GM12872 (cell line): ENCODE measurements around the gene AAK1.

Experiments used
- TF ChIP-seq, protein P1 (sequence below): IDR thresholded peaks from 3 replicates; pipeline ENCODE4 v1.5.1; 2011; ENCODE audit warnings: low read depth, mild to moderate bottlenecking, low read length, moderate library complexity; ENCODE audit not compliant: insufficient read depth

Gene AAK1

DNA sequence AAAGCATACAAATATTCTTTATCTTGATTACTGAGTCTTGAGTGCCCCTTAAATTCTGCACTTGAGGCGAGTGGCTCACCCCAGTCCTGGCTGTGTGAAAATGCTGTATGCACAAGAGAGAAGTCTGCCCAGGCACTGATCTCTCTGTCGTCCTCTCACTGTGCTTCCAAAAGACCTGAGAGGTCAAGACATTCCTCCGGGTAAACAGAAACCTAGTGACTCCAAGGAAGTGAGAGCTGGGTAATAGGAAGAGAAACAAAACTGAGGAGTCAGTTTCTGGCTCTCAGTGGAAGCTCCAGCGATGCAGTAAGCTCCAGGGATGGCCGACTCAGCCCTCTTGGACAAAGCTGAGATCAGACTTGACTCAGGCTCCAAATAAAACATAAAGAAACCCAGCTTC is 70.9 kb downstream of the AAK1 start:
- TF ChIP-seq, protein P1, sequence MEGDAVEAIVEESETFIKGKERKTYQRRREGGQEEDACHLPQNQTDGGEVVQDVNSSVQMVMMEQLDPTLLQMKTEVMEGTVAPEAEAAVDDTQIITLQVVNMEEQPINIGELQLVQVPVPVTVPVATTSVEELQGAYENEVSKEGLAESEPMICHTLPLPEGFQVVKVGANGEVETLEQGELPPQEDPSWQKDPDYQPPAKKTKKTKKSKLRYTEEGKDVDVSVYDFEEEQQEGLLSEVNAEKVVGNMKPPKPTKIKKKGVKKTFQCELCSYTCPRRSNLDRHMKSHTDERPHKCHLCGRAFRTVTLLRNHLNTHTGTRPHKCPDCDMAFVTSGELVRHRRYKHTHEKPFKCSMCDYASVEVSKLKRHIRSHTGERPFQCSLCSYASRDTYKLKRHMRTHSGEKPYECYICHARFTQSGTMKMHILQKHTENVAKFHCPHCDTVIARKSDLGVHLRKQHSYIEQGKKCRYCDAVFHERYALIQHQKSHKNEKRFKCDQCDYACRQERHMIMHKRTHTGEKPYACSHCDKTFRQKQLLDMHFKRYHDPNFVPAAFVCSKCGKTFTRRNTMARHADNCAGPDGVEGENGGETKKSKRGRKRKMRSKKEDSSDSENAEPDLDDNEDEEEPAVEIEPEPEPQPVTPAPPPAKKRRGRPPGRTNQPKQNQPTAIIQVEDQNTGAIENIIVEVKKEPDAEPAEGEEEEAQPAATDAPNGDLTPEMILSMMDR: no peak

DNA sequence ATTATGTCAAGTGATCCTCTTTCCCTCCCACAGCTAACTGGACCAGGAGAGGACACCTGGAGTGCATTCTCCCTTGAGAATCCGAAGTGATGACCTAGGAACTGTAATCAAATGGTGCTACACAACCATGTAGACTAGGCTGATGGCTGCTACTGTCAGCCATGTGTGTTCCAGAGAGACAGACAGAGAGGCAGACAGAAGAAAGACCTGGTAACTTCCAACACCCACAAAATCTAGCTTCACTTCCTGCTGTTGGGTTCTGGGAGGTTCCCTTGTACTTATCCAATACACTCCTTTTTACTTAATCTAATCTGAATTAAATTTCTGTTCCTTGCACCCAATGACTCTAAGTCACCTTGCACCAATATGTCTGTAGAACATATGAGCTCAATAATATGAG is 72.3 kb downstream of the AAK1 start:
- TF ChIP-seq, protein P1: no peak

DNA sequence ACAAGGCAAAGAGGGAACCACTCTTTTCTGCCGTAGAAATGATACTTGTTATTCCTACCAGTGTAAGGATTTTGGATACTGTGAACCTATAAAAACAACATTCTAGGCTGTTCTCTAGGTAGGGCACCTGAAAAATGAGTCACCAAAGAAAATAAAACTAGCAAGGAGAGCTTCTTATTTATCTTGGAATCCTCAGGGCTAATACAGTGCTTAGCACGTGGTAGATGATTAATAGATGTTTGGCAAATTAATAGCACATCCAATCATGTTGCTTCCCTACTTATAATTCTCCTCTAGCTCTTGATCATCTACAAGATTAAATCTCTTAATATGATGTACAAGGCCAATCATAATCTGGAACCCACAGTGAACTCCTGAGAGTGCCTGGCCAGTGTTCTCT is 73.1 kb downstream of the AAK1 start:
- TF ChIP-seq, protein P1: no peak

DNA sequence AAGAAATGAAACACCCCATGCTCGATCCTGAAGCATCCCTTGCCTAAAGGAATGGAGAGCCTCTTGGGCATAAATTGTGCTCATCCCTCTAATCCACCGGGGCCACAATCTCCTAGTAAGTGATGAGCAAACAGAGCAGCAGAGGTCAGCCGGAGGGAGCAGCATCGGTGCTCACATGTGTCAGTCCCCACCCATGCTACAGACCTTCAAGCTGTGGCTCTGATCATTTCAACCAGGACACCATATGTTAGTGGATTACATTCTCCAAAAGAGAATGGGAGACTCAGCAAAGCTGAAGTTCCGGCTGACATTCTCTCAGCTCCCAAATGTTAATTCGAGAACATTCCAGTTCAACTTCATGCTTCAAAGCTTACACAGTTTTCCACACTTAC is 75.6 kb downstream of the AAK1 start:
- TF ChIP-seq, protein P1: no peak

DNA sequence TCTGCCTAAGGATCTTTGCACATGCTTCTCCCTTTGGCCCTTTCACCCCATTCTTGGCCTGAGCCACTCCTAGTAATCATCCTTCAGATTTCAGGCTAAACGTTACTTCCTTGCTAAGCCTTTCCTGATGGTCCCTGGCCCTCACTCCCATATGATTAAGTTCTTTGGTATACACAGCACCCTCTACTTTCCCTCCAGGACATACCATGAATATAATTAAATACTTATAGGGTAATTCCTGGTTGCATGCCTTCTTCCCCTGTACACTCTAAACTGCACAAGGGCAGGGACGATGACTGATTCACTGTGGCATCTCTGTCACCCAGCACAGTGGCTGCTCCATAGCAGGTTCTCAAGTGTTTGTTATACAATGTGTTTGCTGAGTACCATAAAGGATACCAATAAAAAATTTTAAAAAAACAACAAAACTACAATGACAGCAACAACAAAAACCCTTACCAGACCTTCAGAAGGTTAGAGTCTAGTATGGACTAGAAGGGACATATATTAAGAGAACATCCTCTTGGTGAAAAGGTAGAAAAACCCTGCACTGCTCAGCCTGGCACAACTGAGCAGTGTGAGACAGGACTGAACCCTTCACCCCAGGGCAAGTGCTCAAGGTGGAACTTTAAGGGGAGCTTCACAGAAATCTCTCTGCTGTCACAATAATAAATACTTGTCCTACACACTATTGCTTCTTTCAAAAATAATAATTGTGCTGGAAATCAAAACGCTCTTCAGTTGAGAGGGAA is 76.2 kb downstream of the AAK1 start:
- TF ChIP-seq, protein P1: no peak

DNA sequence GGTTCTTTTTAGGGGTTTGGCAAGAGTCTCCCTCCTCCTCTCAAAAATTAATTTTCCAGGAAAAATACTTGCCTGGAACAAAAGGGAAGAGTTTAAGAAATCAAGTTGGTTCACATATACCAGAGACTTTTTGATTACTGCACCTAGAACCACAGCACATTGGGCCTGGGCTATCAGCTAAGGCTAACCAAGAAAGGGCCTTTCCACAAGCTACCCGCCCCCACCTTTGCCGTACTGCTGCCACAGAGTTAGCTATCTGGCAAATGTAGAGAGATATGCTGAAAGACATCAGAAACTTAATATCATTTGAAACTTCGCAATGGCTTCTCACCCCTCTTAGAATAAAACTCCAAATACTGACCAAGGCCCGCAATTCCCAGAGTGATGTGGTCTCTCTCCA is 76.9 kb downstream of the AAK1 start:
- TF ChIP-seq, protein P1: no peak

- TF ChIP-seq, protein P1: peak; percentile 96
These were observed 78.1 kb downstream of the AAK1 start for GRCh38 chr2:69565431-69565839.
